ENCODE data around the gene FERMT2. TPM values are rescaled to one million over a fixed set of nuclear protein-coding genes. Genes with fewer than 3 reads are reported as not detected.

FERMT2 gene
- total RNA-seq, 1 donor from 2014 or later = 44.4 TPM

GRCh38 chr14:52988139-52988538 is 37.3 kb upstream of the FERMT2 start:
- Mint-ChIP-seq H3K36me3 (ENCODE audit: insufficient read depth) (no peaks in the 10 kb centered on the region), H3K4me3 (ENCODE audit: low read depth) (no peak overlapping the region), H3K9me3 (ENCODE audit: low read depth) (peaks cover 2% of the 10 kb centered on the region), H3K27me3 (no peaks in the 10 kb centered on the region), H3K4me1 (ENCODE audit: low read depth) (no peaks in the 10 kb centered on the region), H3K27ac (no peak overlapping the region)
- no peak for DNase-seq (ENCODE audit: low spot score, unreplicated experiment)
- no peak for TF ChIP-seq CTCF (IDR thresholded peaks at IDR 0.05; ENCODE audit: unreplicated experiment)

GRCh38 chr14:52987514-52987913 is 36.7 kb upstream of the FERMT2 start:
- no peak overlapping the region for H3K27ac Mint-ChIP-seq
- TF ChIP-seq CTCF (IDR thresholded peaks at IDR 0.05; ENCODE audit: unreplicated experiment) = no peak
- no peaks in the 10 kb centered on the region for H3K27me3 Mint-ChIP-seq
- H3K9me3 Mint-ChIP-seq (ENCODE audit: low read depth) = peaks cover 2% of the 10 kb centered on the region
- no peaks in the 10 kb centered on the region for H3K4me1 Mint-ChIP-seq (ENCODE audit: low read depth)
- no peaks in the 10 kb centered on the region for H3K36me3 Mint-ChIP-seq (ENCODE audit: insufficient read depth)
- no peak overlapping the region for H3K4me3 Mint-ChIP-seq (ENCODE audit: low read depth)
- DNase-seq (ENCODE audit: low spot score, unreplicated experiment) = no peak

- DNase-seq (ENCODE audit: low spot score, unreplicated experiment) = no peak
- no peaks in the 10 kb centered on the region for H3K36me3 Mint-ChIP-seq (ENCODE audit: insufficient read depth)
- H3K9me3 Mint-ChIP-seq (ENCODE audit: low read depth) = peaks cover 2% of the 10 kb centered on the region
- H3K4me1 Mint-ChIP-seq (ENCODE audit: low read depth) = no peaks in the 10 kb centered on the region
- no peak for TF ChIP-seq CTCF (IDR thresholded peaks at IDR 0.05; ENCODE audit: unreplicated experiment)
- H3K4me3 Mint-ChIP-seq (ENCODE audit: low read depth) = no peak overlapping the region
- no peak overlapping the region for H3K27ac Mint-ChIP-seq
- H3K27me3 Mint-ChIP-seq = no peaks in the 10 kb centered on the region
Observed at GRCh38 chr14:52987042-52987441, 36.2 kb upstream of the FERMT2 start.

GRCh38 chr14:52977798-52978197 is 26.9 kb upstream of the FERMT2 start:
- Mint-ChIP-seq H3K4me1 (ENCODE audit: low read depth) (no peaks in the 10 kb centered on the region), H3K9me3 (ENCODE audit: low read depth) (no peaks in the 10 kb centered on the region), H3K4me3 (ENCODE audit: low read depth) (no peak overlapping the region), H3K27ac (no peak overlapping the region), H3K27me3 (no peaks in the 10 kb centered on the region), H3K36me3 (ENCODE audit: insufficient read depth) (no peaks in the 10 kb centered on the region)
- no peak for TF ChIP-seq CTCF (IDR thresholded peaks at IDR 0.05; ENCODE audit: unreplicated experiment)
- DNase-seq (ENCODE audit: low spot score, unreplicated experiment) = no peak

GRCh38 chr14:52974406-52974805 is 23.6 kb upstream of the FERMT2 start:
- Mint-ChIP-seq H3K27ac (no peak overlapping the region), H3K9me3 (ENCODE audit: low read depth) (no peaks in the 10 kb centered on the region), H3K4me1 (ENCODE audit: low read depth) (no peaks in the 10 kb centered on the region), H3K4me3 (ENCODE audit: low read depth) (no peak overlapping the region), H3K36me3 (ENCODE audit: insufficient read depth) (no peaks in the 10 kb centered on the region), H3K27me3 (no peaks in the 10 kb centered on the region)
- no peak for TF ChIP-seq CTCF (IDR thresholded peaks at IDR 0.05; ENCODE audit: unreplicated experiment)
- no peak for DNase-seq (ENCODE audit: low spot score, unreplicated experiment)

All from progenitor cell of endocrine pancreas (in vitro differentiated cells).